HG03025 (cell line): Measurements from ENCODE around the gene SLC51B.
"Not testable (repeated sequence)": the region's sequence is repeated elsewhere in the genome, so short reads cannot be mapped to it uniquely, and the experiment has no call there.

Experiments used
- ATAC-seq: cut with Tn5 transposase; IDR thresholded peaks from one replicate; pipeline ENCODE4 v1.9.1; 2021; ENCODE audit warnings: mild to moderate bottlenecking, moderate library complexity; ENCODE audit not compliant: unreplicated experiment, low FRiP score

Gene SLC51B

GRCh38 chr15:65040461-65040860 lies 4.7 kb upstream of the SLC51B start:
- ATAC-seq: no peak

- no peak for ATAC-seq
These were observed 3.4 kb upstream of the SLC51B start for GRCh38 chr15:65041787-65042186.

GRCh38 chr15:65042776-65043327 lies 2.3 kb upstream of the SLC51B start:
- no peak for ATAC-seq

GRCh38 chr15:65044218-65044617 lies 969 bp upstream of the SLC51B start:
- not testable (repeated sequence) for ATAC-seq

GRCh38 chr15:65048241-65048640 lies 3.1 kb downstream of the SLC51B start:
- ATAC-seq: no peak

- ATAC-seq: no peak
These were observed 4.2 kb downstream of the SLC51B start for GRCh38 chr15:65049418-65049840.

GRCh38 chr15:65050270-65050669 lies 5.1 kb downstream of the SLC51B start:
- ATAC-seq: no peak

GRCh38 chr15:65051266-65051665 lies 6.1 kb downstream of the SLC51B start:
- ATAC-seq: no peak

GRCh38 chr15:65052956-65053355 lies 7.8 kb downstream of the SLC51B start:
- ATAC-seq: no peak

GRCh38 chr15:65054333-65055200 lies 9.4 kb downstream of the SLC51B start:
- no peak for ATAC-seq

GRCh38 chr15:65055201-65055870 lies 10.1 kb downstream of the SLC51B start:
- ATAC-seq: no peak

- no peak for ATAC-seq
These were observed 10.9 kb downstream of the SLC51B start for GRCh38 chr15:65056106-65056505.

GRCh38 chr15:65056868-65057548 lies 11.8 kb downstream of the SLC51B start:
- no peak for ATAC-seq

GRCh38 chr15:65057549-65057940 lies 12.4 kb downstream of the SLC51B start:
- ATAC-seq: no peak

- ATAC-seq: no peak
These were observed 13.5 kb downstream of the SLC51B start for GRCh38 chr15:65058394-65059368.

GRCh38 chr15:65059369-65059750 lies 14.2 kb downstream of the SLC51B start:
- no peak for ATAC-seq

GRCh38 chr15:65059931-65060596 lies 14.9 kb downstream of the SLC51B start:
- no peak for ATAC-seq

- no peak for ATAC-seq
These were observed 15.6 kb downstream of the SLC51B start for GRCh38 chr15:65060641-65061397.

GRCh38 chr15:65062061-65062460 lies 16.9 kb downstream of the SLC51B start:
- no peak for ATAC-seq
